Aorta (tissue), 5 donors: ENCODE data around the gene ADAM12. TPM values are rescaled to one million over a fixed set of nuclear protein-coding genes. Genes with fewer than 3 reads are reported as not detected.

ENCODE experiments used
- ATAC-seq: fragments of 200-7000 bp; cut with Tn5 transposase; one replicate; pipeline ENCODE4 v1.9.1; 2022; ENCODE audit warnings: moderate library complexity; ENCODE audit not compliant: low FRiP score
- DNase-seq, 2 donors: peaks; one replicate each; pipeline ENCODE4 v3.0.0-alpha.2; 2020
- H3K27ac ChIP-seq, 2 donors: one replicate each; pipeline ENCODE4 v1.5.1; 2013; ENCODE audit warnings: low read length in 2 of 2, mild to moderate bottlenecking in 2 of 2, moderate library complexity in 2 of 2, control low read depth in 1 of 2, inconsistent platforms in 1 of 2, low read depth in 1 of 2
- H3K27me3 ChIP-seq, 2 donors: one replicate each; pipeline ENCODE4 v1.6.1; 2013; ENCODE audit warnings: control low read depth in 1 of 2, low read length in 1 of 2, mild to moderate bottlenecking in 1 of 2, moderate library complexity in 1 of 2; ENCODE audit not compliant: insufficient read depth in 2 of 2, control insufficient read depth in 1 of 2
- H3K36me3 ChIP-seq, 2 donors: one replicate each; pipeline ENCODE4 v1.6.1; 2013; ENCODE audit warnings: control low read depth in 1 of 2, low read length in 1 of 2, mild to moderate bottlenecking in 1 of 2; ENCODE audit not compliant: insufficient read depth in 2 of 2, control insufficient read depth in 1 of 2
- H3K4me1 ChIP-seq, 2 donors: one replicate each; pipeline ENCODE4 v1.6.1; 2013; ENCODE audit warnings: low read length in 2 of 2, control low read depth in 1 of 2, mild to moderate bottlenecking in 1 of 2, moderate library complexity in 1 of 2; ENCODE audit not compliant: insufficient read depth in 2 of 2, control insufficient read depth in 1 of 2
- H3K4me3 ChIP-seq, 2 donors: one replicate each; pipeline ENCODE4 v1.5.1; 2013; ENCODE audit warnings: low read length in 2 of 2, control low read depth in 1 of 2, mild to moderate bottlenecking in 1 of 2
- H3K9me3 ChIP-seq: one replicate; pipeline ENCODE4 v1.6.1; 2013; ENCODE audit warnings: mild to moderate bottlenecking, low read length; ENCODE audit not compliant: control insufficient read depth
- WGBS, 2 donors: extraction: QIAGEN DNeasy Blood & Tissue Kit; methylation state at CpG; one replicate each; pipeline ENCODE4 v1.1.7; 2013; 5-methylcytosine and 5-hydroxymethylcytosine counted together
- intact Hi-C, 2 donors: fragments of 100-400 bp; cut with DNase I; formaldehyde crosslinking; loops; one replicate each; pipeline versions ENCODE4 v1.14.2 to v1.15.0; 2022
- polyA plus RNA-seq, 2 donors: library from polyadenylated mRNA; stranded (reverse); fragments of 200-250 nt; gene quantifications; one replicate each; pipeline ENCODE4 v1.2.3, GENCODE V29; 2013
- total RNA-seq, 2 donors: library from RNA; stranded (reverse); fragmentation: NEBNext Ultra II Directional; extraction: Animal tissue kit (Norgen Biotek cat#: 25700); gene quantifications; one replicate each; pipeline ENCODE4 v1.2.1, GENCODE V29; 2021
- donor health status: healthy with polysubstance abuse.
- donor health status: Bipolar disorder and iron deficiency.
- donor health status: DM: no; HTN: no; CAD: no.
- donor health status: DM: no; HTN: no; CAD: no.
- donor health status: DM: yes; HTN: yes; CAD: no.

The ADAM12 gene
- total and polyA plus RNA-seq, 4 donors = 0.13 to 9.4 (median 5.5) TPM; not detected in 1

- no peaks in the 10 kb centered on the region for H3K27me3 ChIP-seq
- H3K27ac ChIP-seq = no peak overlapping the region
- 55 to 58% methylated on average over 1 of the region's 1 CpG for WGBS, 2 donors
- DNase-seq (no peak), ATAC-seq (no peak)
- H3K36me3 ChIP-seq = no peaks in the 10 kb centered on the region
- H3K4me1 ChIP-seq = no peaks in the 10 kb centered on the region
- H3K9me3 ChIP-seq = no peaks in the 10 kb centered on the region
- intact Hi-C loops = no loop called here
- H3K4me3 ChIP-seq = no peak overlapping the region
Observed at GRCh38 chr10:126372396-126372795, 15.9 kb downstream of the ADAM12 start.

- Histone ChIP-seq H3K4me3 (no peak overlapping the region), H3K27ac (no peak overlapping the region), H3K36me3 (no peaks in the 10 kb centered on the region), H3K9me3 (no peaks in the 10 kb centered on the region), H3K4me1 (no peaks in the 10 kb centered on the region), H3K27me3 (no peaks in the 10 kb centered on the region)
- DNase-seq = no peak
- ATAC-seq = no peak
- intact Hi-C loops = no loop called here
- 39 to 41% methylated on average over 4 of the region's 4 CpGs for WGBS, 2 donors
Observed at GRCh38 chr10:126369125-126369710, 19.1 kb downstream of the ADAM12 start.

GRCh38 chr10:126357169-126357568 is 31.1 kb downstream of the ADAM12 start:
- Histone ChIP-seq H3K9me3 (peaks cover 8% of the 10 kb centered on the region), H3K36me3 (no peaks in the 10 kb centered on the region), H3K4me3 (no peak overlapping the region), H3K27ac (no peak overlapping the region), H3K27me3 (no peaks in the 10 kb centered on the region), H3K4me1 (no peaks in the 10 kb centered on the region)
- intact Hi-C loops = no loop called here
- DNase-seq (no peak), ATAC-seq (no peak)

- ATAC-seq (no peak), DNase-seq (no peak)
- Histone ChIP-seq H3K9me3 (peaks cover 5% of the 10 kb centered on the region), H3K27me3 (no peaks in the 10 kb centered on the region), H3K36me3 (no peaks in the 10 kb centered on the region), H3K4me1 (no peaks in the 10 kb centered on the region), H3K4me3 (no peak overlapping the region), H3K27ac (no peak overlapping the region)
- WGBS, 2 donors = 92 to 95% methylated on average over 1 of the region's 1 CpG
- intact Hi-C loops = no loop called here
Observed at GRCh38 chr10:126353666-126354065, 34.6 kb downstream of the ADAM12 start.

GRCh38 chr10:126352453-126352852 is 35.8 kb downstream of the ADAM12 start:
- intact Hi-C loops = no loop called here
- H3K4me3 ChIP-seq = no peak overlapping the region
- 60 to 82% methylated on average over 4 of the region's 4 CpGs for WGBS, 2 donors
- H3K4me1 ChIP-seq = no peaks in the 10 kb centered on the region
- H3K9me3 ChIP-seq = peaks cover 4% of the 10 kb centered on the region
- H3K36me3 ChIP-seq = no peaks in the 10 kb centered on the region
- H3K27ac ChIP-seq = no peak overlapping the region
- no peak for ATAC-seq
- H3K27me3 ChIP-seq = no peaks in the 10 kb centered on the region
- no peak for DNase-seq

- H3K27ac ChIP-seq = no peak overlapping the region
- H3K4me3 ChIP-seq = no peak overlapping the region
- DNase-seq (no peak), ATAC-seq (no peak)
- H3K36me3 ChIP-seq = no peaks in the 10 kb centered on the region
- WGBS, 2 donors = 93 to 94% methylated on average over 6 of the region's 6 CpGs
- H3K9me3 ChIP-seq = peaks cover 1% of the 10 kb centered on the region
- no peaks in the 10 kb centered on the region for H3K4me1 ChIP-seq
- H3K27me3 ChIP-seq = no peaks in the 10 kb centered on the region
- intact Hi-C loops = no loop called here
Observed at GRCh38 chr10:126351021-126351420, 37.3 kb downstream of the ADAM12 start.

GRCh38 chr10:126350216-126350992 is 37.9 kb downstream of the ADAM12 start:
- 31 to 32% methylated on average over 10 of the region's 10 CpGs for WGBS, 2 donors
- intact Hi-C loops = no loop called here

GRCh38 chr10:126349676-126350075 is 38.6 kb downstream of the ADAM12 start:
- no peaks in the 10 kb centered on the region for H3K27me3 ChIP-seq

More at GRCh38 chr10:126350216-126350992, 37.9 kb downstream of the ADAM12 start:
- Histone ChIP-seq H3K27ac (no peak overlapping the region), H3K4me3 (no peak overlapping the region), H3K9me3 (peaks cover 1% of the 10 kb centered on the region), H3K4me1 (no peaks in the 10 kb centered on the region), H3K36me3 (no peaks in the 10 kb centered on the region), H3K27me3 (no peaks in the 10 kb centered on the region)
- DNase-seq (peak in 1 of 2 donors; percentile 52), ATAC-seq (no peak)

GRCh38 chr10:126349101-126349500 is 39.2 kb downstream of the ADAM12 start:
- Histone ChIP-seq H3K27me3 (no peaks in the 10 kb centered on the region), H3K9me3 (peaks cover 1% of the 10 kb centered on the region), H3K27ac (no peak overlapping the region), H3K36me3 (no peaks in the 10 kb centered on the region), H3K4me1 (no peaks in the 10 kb centered on the region), H3K4me3 (no peak overlapping the region)
- no peak for DNase-seq
- 28 to 61% methylated on average over 1 of the region's 1 CpG for WGBS, 2 donors
- intact Hi-C loops = no loop called here
- ATAC-seq = no peak

More at GRCh38 chr10:126349676-126350075, 38.6 kb downstream of the ADAM12 start:
- no peak overlapping the region for H3K4me3 ChIP-seq
- no peak overlapping the region for H3K27ac ChIP-seq
- WGBS, 2 donors = 86 to 91% methylated on average over 5 of the region's 5 CpGs
- H3K4me1 ChIP-seq = no peaks in the 10 kb centered on the region
- H3K9me3 ChIP-seq = peaks cover 1% of the 10 kb centered on the region
- ATAC-seq (no peak), DNase-seq (no peak)
- H3K36me3 ChIP-seq = no peaks in the 10 kb centered on the region
- intact Hi-C loops = no loop called here
